ENCODE results near the gene KLF13. TPM values are rescaled to one million over a fixed set of nuclear protein-coding genes. Genes with fewer than 3 reads are reported as not detected.

The KLF13 gene
- total RNA-seq, 2 donors from 2014 or later: 25.7 to 38.4 TPM

- Histone ChIP-seq H3K4me3 (no peak overlapping the region), H3K27ac (peak overlapping the region; percentile 7 to 60 (median 48)), H3K27me3 (no peaks in the 10 kb centered on the region), H3K9me3 (no peaks in the 10 kb centered on the region), H3K4me1 (peaks cover 36% of the 10 kb centered on the region), H3K36me3 (replicated peaks in 1 of 2; ENCODE audit: insufficient read depth in 1 of 2, low read depth in 2 of 2) (peaks cover 0 to 4% of the 10 kb centered on the region in 2 donors)
- DNase-seq (peak in 3 of 4 donors; percentile 37 to 66 (median 57)), ATAC-seq (peak; percentile 54)
- WGBS, 2 donors: 44 to 51% methylated on average over 7 to 10 of the region's 10 CpGs
- intact Hi-C loops (cut with DNase I): no loop called here
- TF ChIP-seq CTCF (IDR thresholded peaks at IDR 0.05) (no peak), POLR2A (IDR thresholded peaks at IDR 0.05) (no peak)
These were observed 55.4 kb downstream of the KLF13 start for GRCh38 chr15:31381801-31382712.

- H3K4me1 ChIP-seq: peaks cover 40% of the 10 kb centered on the region
- H3K36me3 ChIP-seq (replicated peaks in 1 of 2; ENCODE audit: insufficient read depth in 1 of 2, low read depth in 2 of 2): peaks cover 0 to 4% of the 10 kb centered on the region in 2 donors
- no peak for ATAC-seq
- H3K4me3 ChIP-seq: no peak overlapping the region
- no peak for DNase-seq
- H3K9me3 ChIP-seq: no peaks in the 10 kb centered on the region
- peak overlapping the region in 2 of 4 donors; percentile 6 to 60 for H3K27ac ChIP-seq
- no peaks in the 10 kb centered on the region for H3K27me3 ChIP-seq
- 77 to 90% methylated on average over 2 to 5 of the region's 5 CpGs for WGBS, 2 donors
- intact Hi-C loops (cut with DNase I): no loop called here
- no peak for TF ChIP-seq CTCF (IDR thresholded peaks at IDR 0.05)
- TF ChIP-seq POLR2A (IDR thresholded peaks at IDR 0.05): no peak
These were observed 56.0 kb downstream of the KLF13 start for GRCh38 chr15:31382713-31383045.

GRCh38 chr15:31383139-31383538 lies 56.5 kb downstream of the KLF13 start:
- Histone ChIP-seq H3K4me3 (no peak overlapping the region), H3K4me1 (peaks cover 45% of the 10 kb centered on the region), H3K27ac (peak overlapping the region in 2 of 4 donors; percentile 6 to 34), H3K9me3 (no peaks in the 10 kb centered on the region), H3K27me3 (no peaks in the 10 kb centered on the region), H3K36me3 (replicated peaks in 1 of 2; ENCODE audit: insufficient read depth in 1 of 2, low read depth in 2 of 2) (peaks cover 0 to 4% of the 10 kb centered on the region in 2 donors)
- DNase-seq (no peak), ATAC-seq (no peak)
- intact Hi-C loops (cut with DNase I): no loop called here
- TF ChIP-seq POLR2A (IDR thresholded peaks at IDR 0.05) (no peak), CTCF (IDR thresholded peaks at IDR 0.05) (no peak)
- WGBS, 2 donors: 62 to 79% methylated on average over 6 of the region's 6 CpGs

- H3K4me3 ChIP-seq: no peak overlapping the region
- no peaks in the 10 kb centered on the region for H3K27me3 ChIP-seq
- no peak for TF ChIP-seq POLR2A (IDR thresholded peaks at IDR 0.05)
- no peak for TF ChIP-seq CTCF (IDR thresholded peaks at IDR 0.05)
- DNase-seq (peak in 1 of 4 donors; percentile 1), ATAC-seq (no peak)
- no peak overlapping the region for H3K27ac ChIP-seq
- peaks cover 0 to 2% of the 10 kb centered on the region in 2 donors for H3K36me3 ChIP-seq (replicated peaks in 1 of 2; ENCODE audit: insufficient read depth in 1 of 2, low read depth in 2 of 2)
- intact Hi-C loops (cut with DNase I): no loop called here
- no peaks in the 10 kb centered on the region for H3K9me3 ChIP-seq
- peaks cover 49% of the 10 kb centered on the region for H3K4me1 ChIP-seq
- WGBS, 2 donors: 73 to 85% methylated on average over 3 to 4 of the region's 4 CpGs
These were observed 57.9 kb downstream of the KLF13 start for GRCh38 chr15:31384568-31384967.

Data from body of pancreas (tissue), 4 donors.